ENCODE data around the gene PTPRCAP. TPM values are rescaled to one million over a fixed set of nuclear protein-coding genes. Genes with fewer than 3 reads are reported as not detected.

Gene PTPRCAP
- total and polyA plus RNA-seq, 2 experiments from 2014 or later = 0.43 TPM; not detected in 1

DNA sequence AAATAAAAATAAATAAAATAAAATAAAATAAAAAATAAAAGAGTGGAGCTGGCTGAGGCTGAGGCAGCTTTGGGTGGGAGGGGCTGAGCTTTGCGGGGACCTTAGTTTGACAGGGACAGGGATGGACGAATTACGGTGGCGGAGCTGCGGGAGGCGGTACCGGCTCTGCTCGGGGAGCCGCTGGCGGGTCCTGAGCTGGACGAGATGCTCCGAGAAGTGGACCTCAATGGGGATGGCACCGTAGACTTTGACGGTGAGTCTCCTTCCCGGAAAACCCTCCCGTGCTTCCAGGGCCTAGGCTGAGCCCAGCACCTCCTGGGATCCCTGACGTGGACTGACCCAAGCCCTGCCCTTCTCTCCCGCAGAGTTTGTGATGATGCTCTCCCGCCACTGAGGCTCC, 20.8 kb upstream of the PTPRCAP start:
- in situ Hi-C loops (cut with MboI) = no loop called here
- no peaks in the 10 kb centered on the region for H4K20me1 ChIP-seq (ENCODE audit: insufficient read depth)
- 69 to 82% methylated on average over 19 of the region's 19 CpGs for WGBS, 2 experiments (ENCODE audit: low coverage in 1 of 2, low lambda C conversion rate in 2 of 2, missing lambda C conversion rate in 2 of 2)
- TF ChIP-seq EZH2 (IDR thresholded peaks at IDR 0.05; ENCODE audit: insufficient read depth, poor library complexity, severe bottlenecking) (no peak), EZH2phosphoT487 (IDR thresholded peaks at IDR 0.05; ENCODE audit: insufficient read depth, low read depth) (no peak)
- H3K4me3 ChIP-seq = no peak overlapping the region
- no peak overlapping the region for H3K9ac ChIP-seq
- no peaks in the 10 kb centered on the region for H3K9me3 ChIP-seq (ENCODE audit: low read depth)
- no peaks in the 10 kb centered on the region for H3K27me3 ChIP-seq (replicated peaks; ENCODE audit: insufficient read depth)
- H2AFZ ChIP-seq = no peak overlapping the region
- H3F3A ChIP-seq (ENCODE audit: insufficient read depth) = no peaks in the 10 kb centered on the region
- no peak overlapping the region for H3K4me2 ChIP-seq (ENCODE audit: unreplicated experiment)
- H3K4me1 ChIP-seq (ENCODE audit: insufficient read depth) = no peaks in the 10 kb centered on the region
- no peaks in the 10 kb centered on the region for H3K79me2 ChIP-seq (ENCODE audit: insufficient read depth)
- H3K9me2 ChIP-seq (ENCODE audit: insufficient read depth) = no peaks in the 10 kb centered on the region
- no peak for DNase-seq
- H3K27ac ChIP-seq = no peak overlapping the region
- H3K36me3 ChIP-seq (ENCODE audit: low read depth) = no peaks in the 10 kb centered on the region

DNA sequence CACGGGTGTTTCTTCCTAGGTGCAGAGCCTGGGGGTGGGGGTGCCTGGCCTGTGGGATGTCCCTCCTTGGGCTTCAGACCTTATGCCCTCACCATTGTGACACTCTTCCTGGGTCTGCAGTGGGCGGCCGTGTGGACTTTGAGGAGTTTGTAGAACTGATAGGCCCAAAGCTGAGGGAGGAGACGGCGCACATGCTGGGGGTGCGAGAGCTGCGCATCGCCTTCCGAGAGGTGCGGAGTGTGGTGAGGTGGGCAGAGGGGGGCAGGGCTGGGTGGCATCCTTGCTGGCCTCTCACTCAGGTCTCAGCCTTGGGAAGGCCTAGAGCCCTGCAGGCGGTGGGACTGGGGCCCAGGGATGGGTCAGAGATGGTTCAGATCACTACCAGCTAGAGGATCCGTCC, 20.0 kb upstream of the PTPRCAP start:
- no peaks in the 10 kb centered on the region for H3F3A ChIP-seq (ENCODE audit: insufficient read depth)
- TF ChIP-seq EZH2 (IDR thresholded peaks at IDR 0.05; ENCODE audit: insufficient read depth, poor library complexity, severe bottlenecking) (no peak), EZH2phosphoT487 (IDR thresholded peaks at IDR 0.05; ENCODE audit: insufficient read depth, low read depth) (no peak)
- no peak overlapping the region for H3K4me3 ChIP-seq
- H3K9ac ChIP-seq = no peak overlapping the region
- in situ Hi-C loops (cut with MboI) = no loop called here
- no peak for DNase-seq
- no peaks in the 10 kb centered on the region for H3K36me3 ChIP-seq (ENCODE audit: low read depth)
- H3K27ac ChIP-seq = no peak overlapping the region
- H3K9me2 ChIP-seq (ENCODE audit: insufficient read depth) = no peaks in the 10 kb centered on the region
- H3K9me3 ChIP-seq (ENCODE audit: low read depth) = no peaks in the 10 kb centered on the region
- H3K79me2 ChIP-seq (ENCODE audit: insufficient read depth) = no peaks in the 10 kb centered on the region
- H3K27me3 ChIP-seq (replicated peaks; ENCODE audit: insufficient read depth) = no peaks in the 10 kb centered on the region
- no peaks in the 10 kb centered on the region for H4K20me1 ChIP-seq (ENCODE audit: insufficient read depth)
- no peaks in the 10 kb centered on the region for H3K4me1 ChIP-seq (ENCODE audit: insufficient read depth)
- H2AFZ ChIP-seq = no peak overlapping the region
- H3K4me2 ChIP-seq (ENCODE audit: unreplicated experiment) = no peak overlapping the region
- 81 to 82% methylated on average over 11 to 12 of the region's 12 CpGs for whole genome bisulfite sequencing, 2 experiments (ENCODE audit: low coverage in 1 of 2, low lambda C conversion rate in 2 of 2, missing lambda C conversion rate in 2 of 2)

DNA sequence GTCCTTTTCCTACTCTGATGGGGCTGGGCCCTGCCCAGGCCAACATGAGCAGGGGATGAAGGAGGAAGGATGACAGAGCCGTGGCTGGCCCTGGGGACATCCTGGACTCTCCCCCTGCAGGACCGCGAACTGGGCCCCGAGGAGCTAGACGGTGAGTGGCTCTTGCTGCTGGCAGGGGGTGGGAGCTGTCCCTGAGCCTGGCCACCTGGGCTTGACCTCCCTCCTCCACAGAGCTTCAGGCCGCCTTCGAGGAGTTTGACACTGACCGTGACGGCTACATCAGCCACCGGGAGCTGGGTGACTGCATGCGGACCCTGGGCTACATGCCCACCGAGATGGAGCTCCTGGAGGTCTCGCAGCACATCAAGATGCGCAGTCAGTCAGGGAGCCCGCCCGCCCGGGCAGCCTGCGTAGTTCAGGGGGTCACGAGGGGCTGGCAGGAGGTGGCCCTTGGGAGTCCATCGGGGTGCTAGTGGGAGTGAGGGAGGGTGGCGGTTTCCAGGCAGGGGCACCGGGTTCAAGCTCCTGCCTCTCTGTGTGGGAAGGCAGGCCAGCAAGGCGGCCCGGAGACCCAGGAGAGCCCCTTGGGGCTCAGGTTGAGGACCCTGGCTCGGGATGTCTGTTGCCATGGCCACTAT, 18.7 kb upstream of the PTPRCAP start:
- no peaks in the 10 kb centered on the region for H4K20me1 ChIP-seq (ENCODE audit: insufficient read depth)
- no peaks in the 10 kb centered on the region for H3K36me3 ChIP-seq (ENCODE audit: low read depth)
- no peaks in the 10 kb centered on the region for H3K79me2 ChIP-seq (ENCODE audit: insufficient read depth)
- H3K9me2 ChIP-seq (ENCODE audit: insufficient read depth) = no peaks in the 10 kb centered on the region
- no peak overlapping the region for H3K4me3 ChIP-seq
- 72 to 76% methylated on average over 23 of the region's 25 CpGs for WGBS, 2 experiments (ENCODE audit: low coverage in 1 of 2, low lambda C conversion rate in 2 of 2, missing lambda C conversion rate in 2 of 2)
- H3K9me3 ChIP-seq (ENCODE audit: low read depth) = no peaks in the 10 kb centered on the region
- H3K27me3 ChIP-seq (replicated peaks; ENCODE audit: insufficient read depth) = no peaks in the 10 kb centered on the region
- H3K4me2 ChIP-seq (ENCODE audit: unreplicated experiment) = no peak overlapping the region
- in situ Hi-C loops (cut with MboI) = no loop called here
- H3K9ac ChIP-seq = no peak overlapping the region
- H2AFZ ChIP-seq = no peak overlapping the region
- no peak for DNase-seq
- H3F3A ChIP-seq (ENCODE audit: insufficient read depth) = no peaks in the 10 kb centered on the region
- no peaks in the 10 kb centered on the region for H3K4me1 ChIP-seq (ENCODE audit: insufficient read depth)
- TF ChIP-seq EZH2phosphoT487 (IDR thresholded peaks at IDR 0.05; ENCODE audit: insufficient read depth, low read depth) = no peak
- no peak for TF ChIP-seq EZH2 (IDR thresholded peaks at IDR 0.05; ENCODE audit: insufficient read depth, poor library complexity, severe bottlenecking)
- no peak overlapping the region for H3K27ac ChIP-seq

DNA sequence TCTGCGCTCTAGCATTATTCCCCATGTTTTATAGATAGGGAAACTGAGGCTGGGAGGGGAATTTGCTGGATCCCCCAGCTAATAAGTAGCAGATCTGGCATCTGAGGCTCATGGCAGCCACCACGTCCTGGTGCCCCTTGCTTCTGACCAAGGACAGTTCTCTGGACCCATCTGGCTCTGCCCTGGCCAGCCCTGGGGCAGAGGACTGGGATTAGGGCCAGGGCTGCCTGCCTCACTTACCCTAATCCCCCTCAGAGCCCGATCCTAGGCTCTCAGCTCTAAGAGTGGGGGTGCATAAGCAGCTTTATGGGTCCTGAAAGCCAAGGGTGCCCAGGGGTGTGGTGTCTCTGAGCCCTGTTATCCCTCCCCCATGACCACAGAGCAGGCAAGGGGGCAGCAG, 17.6 kb upstream of the PTPRCAP start, which contains the start of gene CABP4:
CABP4 (plus strand) TSS at position 301 of the 400 bp plus-strand sequence; CDS start at position 371, 70 bp downstream.
- no peak for TF ChIP-seq EZH2 (IDR thresholded peaks at IDR 0.05; ENCODE audit: insufficient read depth, poor library complexity, severe bottlenecking)
- TF ChIP-seq EZH2phosphoT487 (IDR thresholded peaks at IDR 0.05; ENCODE audit: insufficient read depth, low read depth) = no peak
- Histone ChIP-seq H3K27me3 (replicated peaks; ENCODE audit: insufficient read depth) (no peaks in the 10 kb centered on the region), H2AFZ (no peak within 1 kb of the TSS), H3K36me3 (ENCODE audit: low read depth) (no peaks in the 10 kb centered on the region), H3K4me2 (ENCODE audit: unreplicated experiment) (no peak within 1 kb of the TSS), H3K4me1 (ENCODE audit: insufficient read depth) (no peaks in the 10 kb centered on the region), H3F3A (ENCODE audit: insufficient read depth) (no peaks in the 10 kb centered on the region), H3K4me3 (no peak within 1 kb of the TSS), H3K9ac (no peak within 1 kb of the TSS), H3K9me3 (ENCODE audit: low read depth) (no peaks in the 10 kb centered on the region), H3K79me2 (ENCODE audit: insufficient read depth) (no peaks in the 10 kb centered on the region), H4K20me1 (ENCODE audit: insufficient read depth) (no peaks in the 10 kb centered on the region), H3K27ac (no peak within 1 kb of the TSS), H3K9me2 (ENCODE audit: insufficient read depth) (no peaks in the 10 kb centered on the region)
- in situ Hi-C loops (cut with MboI) = no loop called here
- DNase-seq = no peak
- 61 to 71% methylated on average over 3 of the region's 3 CpGs for WGBS, 2 experiments (ENCODE audit: low coverage in 1 of 2, low lambda C conversion rate in 2 of 2, missing lambda C conversion rate in 2 of 2)

Data from GM23248 (cell line).